ENCODE data around the gene CYB5R2. TPM values are rescaled to one million over a fixed set of nuclear protein-coding genes. Genes with fewer than 3 reads are reported as not detected.

Gene CYB5R2
- total RNA-seq, 1 donor from 2014 or later = 17.2 TPM

DNA sequence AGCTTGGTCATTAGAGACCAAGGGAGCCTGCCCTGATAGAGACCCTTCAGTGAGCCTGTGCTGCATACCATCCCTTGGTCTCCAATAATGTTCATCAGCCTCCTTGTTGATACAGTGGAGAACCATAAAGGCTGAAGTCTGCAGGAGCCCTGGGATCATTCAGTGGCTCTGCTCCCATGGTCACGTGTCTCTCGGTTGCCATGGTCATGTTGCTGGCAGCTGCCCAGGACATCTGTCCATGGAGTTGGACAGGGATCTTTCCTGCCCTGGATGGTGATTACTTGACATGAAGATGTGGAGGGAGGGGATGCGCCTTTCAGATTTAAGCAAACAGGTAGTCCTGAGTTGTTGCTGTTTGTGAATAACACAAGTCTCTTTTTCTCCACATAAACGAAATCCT, 38.2 kb downstream of the CYB5R2 start:
- Histone ChIP-seq H3K4me3 (ENCODE audit: low read depth, low read length) (no peak overlapping the region), H3K36me3 (ENCODE audit: control insufficient read depth, insufficient read depth, low read length) (no peaks in the 10 kb centered on the region), H3K27me3 (ENCODE audit: control insufficient read depth, insufficient read depth, low read length) (no peaks in the 10 kb centered on the region)
- DNase-seq (ENCODE audit: low read depth) = no peak
- TF ChIP-seq, protein P1, sequence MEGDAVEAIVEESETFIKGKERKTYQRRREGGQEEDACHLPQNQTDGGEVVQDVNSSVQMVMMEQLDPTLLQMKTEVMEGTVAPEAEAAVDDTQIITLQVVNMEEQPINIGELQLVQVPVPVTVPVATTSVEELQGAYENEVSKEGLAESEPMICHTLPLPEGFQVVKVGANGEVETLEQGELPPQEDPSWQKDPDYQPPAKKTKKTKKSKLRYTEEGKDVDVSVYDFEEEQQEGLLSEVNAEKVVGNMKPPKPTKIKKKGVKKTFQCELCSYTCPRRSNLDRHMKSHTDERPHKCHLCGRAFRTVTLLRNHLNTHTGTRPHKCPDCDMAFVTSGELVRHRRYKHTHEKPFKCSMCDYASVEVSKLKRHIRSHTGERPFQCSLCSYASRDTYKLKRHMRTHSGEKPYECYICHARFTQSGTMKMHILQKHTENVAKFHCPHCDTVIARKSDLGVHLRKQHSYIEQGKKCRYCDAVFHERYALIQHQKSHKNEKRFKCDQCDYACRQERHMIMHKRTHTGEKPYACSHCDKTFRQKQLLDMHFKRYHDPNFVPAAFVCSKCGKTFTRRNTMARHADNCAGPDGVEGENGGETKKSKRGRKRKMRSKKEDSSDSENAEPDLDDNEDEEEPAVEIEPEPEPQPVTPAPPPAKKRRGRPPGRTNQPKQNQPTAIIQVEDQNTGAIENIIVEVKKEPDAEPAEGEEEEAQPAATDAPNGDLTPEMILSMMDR (IDR thresholded peaks at IDR 0.05; ENCODE audit: insufficient read depth, low read length, poor library complexity, severe bottlenecking) = no peak

DNA sequence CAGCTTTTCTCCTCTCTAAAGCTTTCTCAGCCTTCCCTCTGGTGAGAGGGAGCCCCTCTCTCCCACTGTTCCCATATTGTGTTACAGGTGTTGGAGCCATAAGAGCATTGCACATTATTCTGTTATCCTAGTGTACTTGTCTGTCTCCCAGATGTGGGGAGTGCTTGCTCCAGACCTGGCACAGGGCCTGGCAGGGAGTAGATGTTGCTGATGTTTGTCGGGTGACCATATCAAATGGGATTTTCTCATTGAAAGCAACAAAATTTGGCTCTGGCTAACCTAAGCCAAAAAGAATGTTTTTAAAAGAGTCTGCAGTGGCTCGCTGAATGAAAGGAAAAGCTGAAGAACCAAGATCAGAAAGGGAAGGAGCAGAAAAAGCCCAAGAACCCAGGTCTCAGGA, 41.1 kb downstream of the CYB5R2 start:
- TF ChIP-seq, protein P1 (IDR thresholded peaks at IDR 0.05; ENCODE audit: insufficient read depth, low read length, poor library complexity, severe bottlenecking) = no peak
- Histone ChIP-seq H3K4me3 (ENCODE audit: low read depth, low read length) (no peak overlapping the region), H3K36me3 (ENCODE audit: control insufficient read depth, insufficient read depth, low read length) (no peaks in the 10 kb centered on the region), H3K27me3 (ENCODE audit: control insufficient read depth, insufficient read depth, low read length) (no peaks in the 10 kb centered on the region)
- DNase-seq (ENCODE audit: low read depth) = no peak

DNA sequence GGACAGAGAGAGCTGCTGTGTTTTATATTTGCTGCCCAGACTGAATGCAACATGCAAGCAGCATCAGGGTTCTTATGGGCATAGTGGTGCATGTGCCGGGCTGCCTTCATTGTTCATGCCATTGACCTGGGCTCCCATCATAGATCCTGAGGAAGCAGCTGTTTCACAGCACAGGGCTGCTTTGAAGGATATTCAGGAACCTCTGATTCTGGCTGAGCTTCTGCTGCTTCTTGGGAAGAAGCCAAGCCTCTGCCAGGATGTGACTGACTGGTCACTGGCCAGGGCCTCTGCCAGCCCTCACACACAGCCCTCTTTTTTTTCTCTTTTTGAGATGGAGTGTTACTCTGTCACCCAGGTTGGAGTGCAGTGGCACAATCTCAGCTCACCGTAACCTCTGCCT, 43.3 kb downstream of the CYB5R2 start:
- no peak overlapping the region for H3K4me3 ChIP-seq (ENCODE audit: low read depth, low read length)
- no peaks in the 10 kb centered on the region for H3K27me3 ChIP-seq (ENCODE audit: control insufficient read depth, insufficient read depth, low read length)
- DNase-seq (ENCODE audit: low read depth) = no peak
- no peaks in the 10 kb centered on the region for H3K36me3 ChIP-seq (ENCODE audit: control insufficient read depth, insufficient read depth, low read length)
- TF ChIP-seq, protein P1 (IDR thresholded peaks at IDR 0.05; ENCODE audit: insufficient read depth, low read length, poor library complexity, severe bottlenecking) = no peak

DNA sequence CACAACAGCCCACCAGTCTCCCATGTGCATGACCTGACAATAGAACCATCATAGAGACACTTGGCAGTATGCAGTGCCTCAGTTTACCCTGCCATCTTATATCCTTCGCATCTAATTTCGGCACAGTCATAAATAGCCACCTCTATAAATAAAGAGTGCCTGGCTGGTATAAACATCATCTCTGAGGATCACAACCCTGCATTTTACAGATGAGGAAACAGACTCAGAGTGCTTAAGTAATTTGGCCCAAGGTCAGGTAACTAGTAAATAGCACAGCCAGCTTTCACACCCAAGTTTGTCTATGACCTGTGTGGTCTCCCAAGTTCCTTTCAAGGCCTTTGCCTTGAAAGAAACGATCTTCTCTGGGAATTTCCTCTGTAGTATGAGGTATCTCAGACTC, 44.6 kb downstream of the CYB5R2 start:
- no peak for DNase-seq (ENCODE audit: low read depth)
- TF ChIP-seq, protein P1 (IDR thresholded peaks at IDR 0.05; ENCODE audit: insufficient read depth, low read length, poor library complexity, severe bottlenecking) = no peak
- H3K27me3 ChIP-seq (ENCODE audit: control insufficient read depth, insufficient read depth, low read length) = no peaks in the 10 kb centered on the region
- no peaks in the 10 kb centered on the region for H3K36me3 ChIP-seq (ENCODE audit: control insufficient read depth, insufficient read depth, low read length)
- H3K4me3 ChIP-seq (ENCODE audit: low read depth, low read length) = no peak overlapping the region

DNA sequence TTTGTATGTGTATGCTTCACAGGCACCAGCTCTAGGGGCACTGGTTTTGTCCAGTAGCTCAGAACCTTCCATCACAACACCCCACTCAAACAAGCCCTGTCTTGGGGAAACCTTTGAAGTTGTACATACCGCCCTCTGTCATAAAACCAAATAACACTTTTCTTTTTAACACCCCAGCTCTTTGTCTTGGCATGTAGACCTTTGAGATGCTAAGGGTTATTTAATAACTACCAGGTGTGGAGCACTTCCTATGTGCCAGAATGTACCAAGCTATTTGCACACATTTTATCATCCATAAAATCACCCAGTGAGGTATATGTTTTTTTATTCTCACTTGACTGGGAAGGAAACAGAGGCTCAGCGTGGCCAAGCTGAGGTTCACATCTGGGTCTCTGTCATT, 50.6 kb downstream of the CYB5R2 start:
- DNase-seq (ENCODE audit: low read depth) = no peak
- H3K36me3 ChIP-seq (ENCODE audit: control insufficient read depth, insufficient read depth, low read length) = no peaks in the 10 kb centered on the region
- TF ChIP-seq, protein P1 (IDR thresholded peaks at IDR 0.05; ENCODE audit: insufficient read depth, low read length, poor library complexity, severe bottlenecking) = no peak
- H3K4me3 ChIP-seq (ENCODE audit: low read depth, low read length) = no peak overlapping the region
- H3K27me3 ChIP-seq (ENCODE audit: control insufficient read depth, insufficient read depth, low read length) = no peaks in the 10 kb centered on the region

DNA sequence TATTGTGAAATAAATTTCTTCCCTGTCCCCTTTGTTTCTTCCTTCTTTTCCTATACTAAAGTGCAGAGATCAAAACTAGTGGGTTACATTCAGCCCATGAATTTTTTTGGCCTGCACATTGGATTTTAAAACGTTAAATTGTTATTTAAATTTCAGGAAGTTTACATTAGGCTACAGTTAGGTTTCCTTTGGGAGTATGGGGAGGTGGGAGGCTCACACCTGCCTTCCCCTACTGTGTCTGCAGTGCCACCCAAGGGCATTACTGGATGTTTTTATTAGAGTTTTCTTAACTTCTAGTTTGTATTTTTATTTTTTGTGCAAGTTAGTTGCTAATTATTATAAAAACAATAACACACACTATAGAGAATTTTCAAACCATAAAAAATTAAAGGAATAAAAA, 51.7 kb downstream of the CYB5R2 start:
- TF ChIP-seq, protein P1 (IDR thresholded peaks at IDR 0.05; ENCODE audit: insufficient read depth, low read length, poor library complexity, severe bottlenecking) = no peak
- Histone ChIP-seq H3K36me3 (ENCODE audit: control insufficient read depth, insufficient read depth, low read length) (no peaks in the 10 kb centered on the region), H3K4me3 (ENCODE audit: low read depth, low read length) (no peak overlapping the region), H3K27me3 (ENCODE audit: control insufficient read depth, insufficient read depth, low read length) (no peaks in the 10 kb centered on the region)
- no peak for DNase-seq (ENCODE audit: low read depth)

All from kidney epithelial cell (primary cell).